Neural progenitor cell (in vitro differentiated cells): ENCODE data around the gene STN1. TPM values are rescaled to one million over a fixed set of nuclear protein-coding genes. Genes with fewer than 3 reads are reported as not detected.
A peak's percentile ranks its signal among the peaks of the same experiment; 100 is the strongest.

Experiments used
- DNase-seq: peaks from one replicate; pipeline ENCODE4 v3.0.0-alpha.2; 2016; ENCODE audit warnings: low spot score
- H2AFZ ChIP-seq: fragments of 200-600 bp; sonication (generic); replicated peaks from 2 replicates; pipeline ENCODE4 v1.6.1; 2016; ENCODE audit warnings: antibody characterized with exemption
- H3F3A ChIP-seq: fragments of 200-600 bp; sonication (generic); 2 replicates; pipeline ENCODE4 v1.6.1; 2016; ENCODE audit warnings: antibody characterized with exemption, low read depth
- H3K27ac ChIP-seq: fragments of 200-600 bp; sonication (generic); 2 replicates; pipeline ENCODE4 v1.5.1; 2016; ENCODE audit warnings: mild to moderate bottlenecking
- H3K27me3 ChIP-seq: fragments of 200-600 bp; sonication (generic); 2 replicates; pipeline ENCODE4 v1.6.1; 2016; ENCODE audit warnings: mild to moderate bottlenecking, moderate library complexity
- H3K36me3 ChIP-seq: fragments of 200-600 bp; sonication (generic); 2 replicates; pipeline ENCODE4 v1.5.1; 2016
- H3K4me1 ChIP-seq: fragments of 200-600 bp; sonication (generic); 2 replicates; pipeline ENCODE4 v1.6.1; 2016; ENCODE audit warnings: mixed run types
- H3K4me2 ChIP-seq: fragments of 200-600 bp; sonication (generic); 2 replicates; pipeline ENCODE4 v1.6.1; 2016
- H3K4me3 ChIP-seq: fragments of 200-600 bp; sonication (generic); 2 replicates; pipeline ENCODE4 v1.5.1; 2016
- H3K79me2 ChIP-seq: fragments of 200-600 bp; sonication (generic); 2 replicates; pipeline ENCODE4 v1.6.1; 2016; ENCODE audit warnings: low read depth
- H3K9ac ChIP-seq: fragments of 200-600 bp; sonication (generic); 2 replicates; pipeline ENCODE4 v1.6.1; 2016
- H3K9me3 ChIP-seq: fragments of 200-600 bp; sonication (generic); 2 replicates; pipeline ENCODE4 v1.5.1; 2016; ENCODE audit warnings: low read depth
- H4K20me1 ChIP-seq: fragments of 200-600 bp; sonication (generic); 2 replicates; pipeline ENCODE4 v1.6.1; 2016; ENCODE audit warnings: low read depth
- H3K27ac Mint-ChIP-seq: 3 replicates; pipeline ENCODE4 v1.8.0; 2021; ENCODE audit warnings: mixed read lengths
- H3K27me3 Mint-ChIP-seq: 2 replicates; pipeline ENCODE4 v1.8.0; 2022; ENCODE audit warnings: low read depth, mild to moderate bottlenecking, inconsistent platforms, moderate library complexity, mixed read lengths; ENCODE audit not compliant: insufficient read depth
- H3K36me3 Mint-ChIP-seq: 3 replicates; pipeline ENCODE4 v1.8.0; 2021; ENCODE audit warnings: mixed read lengths
- H3K4me1 Mint-ChIP-seq: 3 replicates; pipeline ENCODE4 v1.8.0; 2021; ENCODE audit warnings: mixed read lengths
- H3K4me3 Mint-ChIP-seq: 3 replicates; pipeline ENCODE4 v1.8.0; 2021; ENCODE audit warnings: mild to moderate bottlenecking, moderate library complexity, mixed read lengths
- H3K9me3 Mint-ChIP-seq: 3 replicates; pipeline ENCODE4 v1.8.0; 2020; ENCODE audit warnings: mixed read lengths
- EZH2 ChIP-seq: fragments of 200-600 bp; sonication (generic); IDR thresholded peaks from 2 replicates; pipeline ENCODE4 v1.6.1; 2017; ENCODE audit warnings: antibody characterized with exemption, mild to moderate bottlenecking, moderate library complexity
- EZH2phosphoT487 ChIP-seq: fragments of 200-600 bp; sonication (generic); IDR thresholded peaks from 2 replicates; pipeline ENCODE4 v1.6.1; 2017; ENCODE audit warnings: antibody characterized with exemption
- total RNA-seq: library from RNA; depleted of rRNA; stranded (reverse); fragments of >200 nt; gene quantifications from 2 replicates; pipeline ENCODE4 v1.2.3, GENCODE V29; 2015; ENCODE audit warnings: low replicate concordance
- TF ChIP-seq, protein P1 (sequence below): fragments of 200-600 bp; sonication (generic); IDR thresholded peaks from 2 replicates; pipeline ENCODE4 v1.5.1; 2017; ENCODE audit warnings: antibody characterized with exemption, mild to moderate bottlenecking

Gene STN1, protein sequence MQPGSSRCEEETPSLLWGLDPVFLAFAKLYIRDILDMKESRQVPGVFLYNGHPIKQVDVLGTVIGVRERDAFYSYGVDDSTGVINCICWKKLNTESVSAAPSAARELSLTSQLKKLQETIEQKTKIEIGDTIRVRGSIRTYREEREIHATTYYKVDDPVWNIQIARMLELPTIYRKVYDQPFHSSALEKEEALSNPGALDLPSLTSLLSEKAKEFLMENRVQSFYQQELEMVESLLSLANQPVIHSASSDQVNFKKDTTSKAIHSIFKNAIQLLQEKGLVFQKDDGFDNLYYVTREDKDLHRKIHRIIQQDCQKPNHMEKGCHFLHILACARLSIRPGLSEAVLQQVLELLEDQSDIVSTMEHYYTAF
- total RNA-seq = 26.4 and 32.0 TPM in 2 replicates

DNA sequence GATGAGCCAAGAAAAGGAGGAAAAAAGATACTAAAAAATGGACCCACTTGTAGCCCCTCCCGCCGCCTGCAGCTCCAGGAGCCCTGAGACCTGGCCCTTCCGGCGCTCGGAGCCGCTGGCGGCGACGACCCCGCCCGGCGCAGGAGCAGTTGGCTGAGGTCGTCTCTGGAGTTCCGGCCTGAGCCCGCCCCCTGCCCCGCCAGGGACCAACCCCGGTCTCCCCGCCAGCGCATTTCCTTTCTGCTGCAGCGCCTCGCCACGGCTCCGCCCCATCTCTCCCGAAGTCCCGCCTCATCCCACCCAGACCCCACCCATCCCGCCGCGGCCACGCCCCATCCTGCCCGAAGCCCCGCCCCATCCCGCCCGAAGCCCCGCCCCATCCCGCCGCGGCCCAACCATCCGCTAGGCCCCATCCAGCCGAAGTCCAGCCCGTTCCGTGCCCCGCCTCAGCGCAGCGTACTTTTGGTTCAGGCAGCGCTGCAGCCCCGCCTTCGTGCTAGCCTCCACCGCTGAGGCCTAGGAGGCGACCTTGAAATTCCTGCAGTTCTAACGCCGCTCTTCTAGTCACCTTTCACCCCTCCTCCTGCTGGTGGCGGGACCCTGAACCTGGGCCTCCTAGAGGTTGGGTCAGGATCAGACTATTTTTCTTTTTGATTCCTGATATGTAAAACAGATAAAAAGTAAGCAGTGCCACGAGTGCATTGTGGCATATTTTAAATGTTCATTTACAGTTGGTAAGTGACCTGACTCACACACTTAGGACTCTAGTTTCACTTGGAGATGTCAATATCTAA, at the start of gene STN1:
Gene STN1, minus strand, starts transcription at position 132 of the 794 bp plus-strand sequence. CDS start 590 bp downstream, outside the sequence.
- H3K4me2 ChIP-seq = peak within 1 kb of the TSS; percentile 92
- DNase-seq = peak; percentile 98
- peaks cover 3% of the 10 kb centered on the region for H3K27me3 Mint-ChIP-seq
- peaks cover 13% of the 10 kb centered on the region for H3K36me3 Mint-ChIP-seq
- H2AFZ ChIP-seq = peak within 1 kb of the TSS; percentile 79
- peaks cover 5% of the 10 kb centered on the region for H3K36me3 ChIP-seq
- H3K9me3 Mint-ChIP-seq = peaks cover 9% of the 10 kb centered on the region
- H3F3A ChIP-seq = peaks cover 20% of the 10 kb centered on the region
- H3K9me3 ChIP-seq = peaks cover 7% of the 10 kb centered on the region
- H3K9ac ChIP-seq = peak within 1 kb of the TSS; percentile 44
- H3K4me1 Mint-ChIP-seq = peaks cover 27% of the 10 kb centered on the region
- no peaks in the 10 kb centered on the region for H3K27me3 ChIP-seq
- peaks cover 11% of the 10 kb centered on the region for H3K79me2 ChIP-seq
- TF ChIP-seq EZH2 (no peak), EZH2phosphoT487 (no peak)
- TF ChIP-seq, protein P1, sequence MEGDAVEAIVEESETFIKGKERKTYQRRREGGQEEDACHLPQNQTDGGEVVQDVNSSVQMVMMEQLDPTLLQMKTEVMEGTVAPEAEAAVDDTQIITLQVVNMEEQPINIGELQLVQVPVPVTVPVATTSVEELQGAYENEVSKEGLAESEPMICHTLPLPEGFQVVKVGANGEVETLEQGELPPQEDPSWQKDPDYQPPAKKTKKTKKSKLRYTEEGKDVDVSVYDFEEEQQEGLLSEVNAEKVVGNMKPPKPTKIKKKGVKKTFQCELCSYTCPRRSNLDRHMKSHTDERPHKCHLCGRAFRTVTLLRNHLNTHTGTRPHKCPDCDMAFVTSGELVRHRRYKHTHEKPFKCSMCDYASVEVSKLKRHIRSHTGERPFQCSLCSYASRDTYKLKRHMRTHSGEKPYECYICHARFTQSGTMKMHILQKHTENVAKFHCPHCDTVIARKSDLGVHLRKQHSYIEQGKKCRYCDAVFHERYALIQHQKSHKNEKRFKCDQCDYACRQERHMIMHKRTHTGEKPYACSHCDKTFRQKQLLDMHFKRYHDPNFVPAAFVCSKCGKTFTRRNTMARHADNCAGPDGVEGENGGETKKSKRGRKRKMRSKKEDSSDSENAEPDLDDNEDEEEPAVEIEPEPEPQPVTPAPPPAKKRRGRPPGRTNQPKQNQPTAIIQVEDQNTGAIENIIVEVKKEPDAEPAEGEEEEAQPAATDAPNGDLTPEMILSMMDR = peak; percentile 27
- H3K27ac ChIP-seq = peak within 1 kb of the TSS; percentile 33
- H3K4me3 Mint-ChIP-seq = peak within 1 kb of the TSS; percentile 90
- peak within 1 kb of the TSS; percentile 63 for H3K4me3 ChIP-seq
- H3K27ac Mint-ChIP-seq = peak within 1 kb of the TSS; percentile 30
- H4K20me1 ChIP-seq = no peaks in the 10 kb centered on the region
- peaks cover 24% of the 10 kb centered on the region for H3K4me1 ChIP-seq

DNA sequence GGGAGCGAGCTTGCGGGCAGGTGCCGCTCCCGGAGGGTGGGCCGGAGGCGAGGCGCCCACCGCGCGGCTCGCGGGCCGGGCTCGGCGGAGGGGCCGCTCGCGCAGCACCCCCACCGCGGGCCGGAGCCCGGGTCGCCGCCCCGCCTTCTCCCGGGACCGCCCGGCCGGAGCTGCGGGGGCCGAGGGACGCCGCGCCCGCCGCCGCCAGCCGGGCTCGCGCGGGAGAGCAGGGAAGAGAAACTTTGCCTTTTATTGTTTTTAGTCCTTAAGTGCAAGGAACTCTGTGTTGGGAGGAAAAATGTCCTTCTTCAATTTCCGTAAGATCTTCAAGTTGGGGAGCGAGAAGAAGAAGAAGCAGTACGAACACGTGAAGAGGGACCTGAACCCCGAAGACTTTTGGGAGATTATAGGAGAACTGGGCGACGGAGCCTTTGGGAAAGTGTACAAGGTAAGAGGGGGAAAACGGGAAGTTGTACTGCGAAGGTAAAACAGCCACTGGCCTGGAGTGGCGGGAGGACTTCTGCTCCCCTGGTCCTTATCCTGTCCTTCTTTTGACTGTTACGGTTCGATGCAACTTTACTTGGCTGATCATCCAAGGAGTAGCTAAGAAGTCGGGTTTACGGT, 49.6 kb upstream of the STN1 start:
- Mint-ChIP-seq H3K4me1 (peaks cover 29% of the 10 kb centered on the region), H3K27me3 (peaks cover 7% of the 10 kb centered on the region), H3K27ac (peak overlapping the region; percentile 86), H3K9me3 (peaks cover 6% of the 10 kb centered on the region), H3K36me3 (peaks cover 5% of the 10 kb centered on the region), H3K4me3 (peak overlapping the region; percentile 98)
- Histone ChIP-seq H3K9ac (peak overlapping the region; percentile 34), H3K4me3 (peak overlapping the region; percentile 81), H3K9me3 (no peaks in the 10 kb centered on the region), H3K27ac (no peak overlapping the region), H3K36me3 (no peaks in the 10 kb centered on the region), H3K27me3 (no peaks in the 10 kb centered on the region), H3K79me2 (peaks cover 44% of the 10 kb centered on the region), H3K4me1 (peaks cover 15% of the 10 kb centered on the region), H4K20me1 (peaks cover 22% of the 10 kb centered on the region), H3K4me2 (peak overlapping the region; percentile 91), H3F3A (peaks cover 14% of the 10 kb centered on the region), H2AFZ (peak overlapping the region; percentile 90)
- TF ChIP-seq EZH2phosphoT487 = no peak
- no peak for TF ChIP-seq EZH2
- TF ChIP-seq, protein P1 = no peak
- peak; percentile 34 for DNase-seq

DNA sequence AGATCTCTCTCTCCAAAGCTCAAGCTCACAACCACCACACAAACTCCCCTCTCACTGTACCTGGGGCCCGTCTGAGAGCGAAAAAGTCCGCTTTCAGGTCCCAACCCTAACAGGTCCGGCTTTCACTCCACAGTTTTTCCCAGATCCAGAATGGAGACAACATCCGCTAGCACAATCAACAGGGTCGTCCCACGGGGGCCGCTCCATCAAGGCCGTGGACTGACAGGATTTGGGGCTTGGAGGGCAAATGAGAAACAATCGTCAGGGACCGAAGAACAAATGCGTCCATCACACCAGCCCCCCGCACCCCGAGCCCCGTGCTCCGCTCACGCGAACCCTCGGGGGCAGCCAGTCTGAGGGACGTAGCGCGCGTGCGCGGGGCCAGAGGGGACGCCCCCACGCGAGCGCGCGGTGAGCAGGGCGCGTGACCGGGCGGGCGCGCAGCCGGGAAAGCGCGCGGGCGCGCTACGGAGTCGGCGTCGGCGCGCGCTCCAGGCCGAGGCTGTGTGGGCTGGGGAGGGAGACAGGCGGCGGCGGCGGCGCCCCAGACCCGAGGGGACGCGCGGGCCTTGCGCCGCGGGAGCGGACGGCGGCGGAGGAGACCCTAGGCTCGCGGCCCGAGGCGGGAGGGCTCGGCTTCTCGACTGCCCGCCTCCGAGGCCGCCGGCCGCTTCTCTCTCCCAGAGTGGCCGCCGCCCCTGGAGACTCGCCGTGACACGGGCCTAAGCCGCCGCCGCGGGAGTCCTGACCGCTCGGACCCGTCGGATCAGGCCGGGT, 48.9 kb upstream of the STN1 start, which contains the start of gene SLK:
Gene SLK, plus strand, starts transcription at position 470 of the 777 bp plus-strand sequence. CDS start 606 bp downstream, outside the sequence.
- peaks cover 15% of the 10 kb centered on the region for H3K4me1 ChIP-seq
- Mint-ChIP-seq H3K4me1 (peaks cover 29% of the 10 kb centered on the region), H3K27me3 (peaks cover 7% of the 10 kb centered on the region), H3K36me3 (peaks cover under 1% of the 10 kb centered on the region), H3K9me3 (peaks cover 2% of the 10 kb centered on the region), H3K4me3 (peak within 1 kb of the TSS; percentile 98), H3K27ac (peak within 1 kb of the TSS; percentile 95)
- H3F3A ChIP-seq = peaks cover 14% of the 10 kb centered on the region
- DNase-seq = peak; percentile 85
- H3K4me2 ChIP-seq = peak within 1 kb of the TSS; percentile 91
- H4K20me1 ChIP-seq = peaks cover 22% of the 10 kb centered on the region
- H3K36me3 ChIP-seq = no peaks in the 10 kb centered on the region
- peak within 1 kb of the TSS; percentile 90 for H2AFZ ChIP-seq
- no peaks in the 10 kb centered on the region for H3K27me3 ChIP-seq
- no peak for TF ChIP-seq EZH2phosphoT487
- TF ChIP-seq, protein P1 = no peak
- no peak for TF ChIP-seq EZH2
- H3K79me2 ChIP-seq = peaks cover 41% of the 10 kb centered on the region
- peak within 1 kb of the TSS; percentile 34 for H3K9ac ChIP-seq
- H3K9me3 ChIP-seq = no peaks in the 10 kb centered on the region
- H3K27ac ChIP-seq = no peak within 1 kb of the TSS
- peak within 1 kb of the TSS; percentile 81 for H3K4me3 ChIP-seq
